Measurements from ENCODE around the gene KCNH6.

KCNH6 gene

GRCh38 chr17:63534816-63535455, 11.8 kb downstream of the KCNH6 start:
- Histone ChIP-seq H3K79me2 (ENCODE audit: insufficient read depth, low read length) (no peaks in the 10 kb centered on the region), H3K9ac (ENCODE audit: low read depth, low read length, poor library complexity, severe bottlenecking) (no peak overlapping the region), H3K9me3 (ENCODE audit: insufficient read depth, low read depth, low read length) (no peaks in the 10 kb centered on the region), H3K27me3 (ENCODE audit: insufficient read depth, low read length, poor library complexity, severe bottlenecking) (no peaks in the 10 kb centered on the region), H3K36me3 (ENCODE audit: insufficient read depth, low read length) (no peaks in the 10 kb centered on the region), H3K4me3 (ENCODE audit: low read length, poor library complexity, severe bottlenecking) (no peak overlapping the region), H3K9me2 (replicated peaks; ENCODE audit: low read depth, low read length) (no peaks in the 10 kb centered on the region), H3K4me1 (ENCODE audit: insufficient read depth, low read length, poor library complexity, severe bottlenecking) (peaks cover 6% of the 10 kb centered on the region), H3F3A (ENCODE audit: low read depth) (no peaks in the 10 kb centered on the region), H4K20me1 (ENCODE audit: insufficient read depth, low read length, poor library complexity, severe bottlenecking) (no peaks in the 10 kb centered on the region), H3K4me2 (ENCODE audit: low read depth, low read length, poor library complexity, severe bottlenecking) (no peak overlapping the region), H2AFZ (ENCODE audit: low read length) (no peak overlapping the region)
- TF ChIP-seq CTCF (conservative IDR thresholded peaks at IDR 0.05; ENCODE audit: low read length) (no peak), EZH2phosphoT487 (IDR thresholded peaks at IDR 0.05; ENCODE audit: borderline replicate concordance) (no peak)

- no peak for TF ChIP-seq CTCF (conservative IDR thresholded peaks at IDR 0.05; ENCODE audit: low read length)
- Histone ChIP-seq H3K36me3 (ENCODE audit: insufficient read depth, low read length) (no peaks in the 10 kb centered on the region), H3K4me2 (ENCODE audit: low read depth, low read length, poor library complexity, severe bottlenecking) (no peak overlapping the region), H3K4me3 (ENCODE audit: low read length, poor library complexity, severe bottlenecking) (no peak overlapping the region), H3K9me3 (ENCODE audit: insufficient read depth, low read depth, low read length) (no peaks in the 10 kb centered on the region), H3F3A (ENCODE audit: low read depth) (no peaks in the 10 kb centered on the region), H2AFZ (ENCODE audit: low read length) (no peak overlapping the region), H3K79me2 (ENCODE audit: insufficient read depth, low read length) (no peaks in the 10 kb centered on the region), H3K9me2 (replicated peaks; ENCODE audit: low read depth, low read length) (no peaks in the 10 kb centered on the region), H3K9ac (ENCODE audit: low read depth, low read length, poor library complexity, severe bottlenecking) (no peak overlapping the region), H4K20me1 (ENCODE audit: insufficient read depth, low read length, poor library complexity, severe bottlenecking) (no peaks in the 10 kb centered on the region), H3K27me3 (ENCODE audit: insufficient read depth, low read length, poor library complexity, severe bottlenecking) (no peaks in the 10 kb centered on the region), H3K4me1 (ENCODE audit: insufficient read depth, low read length, poor library complexity, severe bottlenecking) (peaks cover 8% of the 10 kb centered on the region)
These were observed 12.5 kb downstream of the KCNH6 start for GRCh38 chr17:63535640-63536039.

GRCh38 chr17:63537001-63537400, 13.8 kb downstream of the KCNH6 start:
- Histone ChIP-seq H3K4me2 (ENCODE audit: low read depth, low read length, poor library complexity, severe bottlenecking) (no peak overlapping the region), H3K27me3 (ENCODE audit: insufficient read depth, low read length, poor library complexity, severe bottlenecking) (no peaks in the 10 kb centered on the region), H3K9me2 (replicated peaks; ENCODE audit: low read depth, low read length) (no peaks in the 10 kb centered on the region), H4K20me1 (ENCODE audit: insufficient read depth, low read length, poor library complexity, severe bottlenecking) (no peaks in the 10 kb centered on the region), H3K9me3 (ENCODE audit: insufficient read depth, low read depth, low read length) (no peaks in the 10 kb centered on the region), H3F3A (ENCODE audit: low read depth) (no peaks in the 10 kb centered on the region), H3K36me3 (ENCODE audit: insufficient read depth, low read length) (no peaks in the 10 kb centered on the region), H3K4me3 (ENCODE audit: low read length, poor library complexity, severe bottlenecking) (no peak overlapping the region), H3K4me1 (ENCODE audit: insufficient read depth, low read length, poor library complexity, severe bottlenecking) (peaks cover 16% of the 10 kb centered on the region), H3K9ac (ENCODE audit: low read depth, low read length, poor library complexity, severe bottlenecking) (no peak overlapping the region), H3K79me2 (ENCODE audit: insufficient read depth, low read length) (no peaks in the 10 kb centered on the region), H2AFZ (ENCODE audit: low read length) (no peak overlapping the region)
- TF ChIP-seq CTCF (conservative IDR thresholded peaks at IDR 0.05; ENCODE audit: low read length) (no peak), EZH2phosphoT487 (IDR thresholded peaks at IDR 0.05; ENCODE audit: borderline replicate concordance) (no peak)

Data from Loucy (cell line).